Mesothelial cell of epicardium (in vitro differentiated cells): ENCODE results near the gene CBX4. TPM values are rescaled to one million over a fixed set of nuclear protein-coding genes. Genes with fewer than 3 reads are reported as not detected.

Experiments used
- total RNA-seq: library from RNA; stranded (reverse); gene quantifications from 3 replicates; pipeline ENCODE4 v1.2.1, GENCODE V29; 2021

CBX4 gene
- total RNA-seq, 1 donor from 2014 or later, result 32.1 TPM

Other genes with a start within 250 kb of the CBX4 start
- 0.11 to 0.20 TPM in 2 of 3 replicates, not detected in the other for gene RBFOX3, start 228.4 kb downstream of the CBX4 start, total RNA-seq
- gene ENPP7, start 108.5 kb downstream of the CBX4 start, total RNA-seq, result not detected in 3 replicates
- 47.1 to 49.7 TPM (median 48.6 TPM) in 3 replicates for gene CBX2, start 61.3 kb downstream of the CBX4 start, total RNA-seq
- 15.5 to 18.6 TPM (median 16.3 TPM) in 3 replicates for gene CBX8, start 42.4 kb downstream of the CBX4 start, total RNA-seq
- gene TBC1D16, start 196.4 kb upstream of the CBX4 start, total RNA-seq, result 69.8 to 76.0 TPM (median 73.2 TPM) in 3 replicates
- 20.6 to 25.9 TPM (median 23.5 TPM) in 3 replicates for gene CCDC40, start 197.2 kb upstream of the CBX4 start, total RNA-seq